Mammary epithelial cell (primary cell): ENCODE results near the gene TMEM154.

ENCODE experiments used
- EZH2 ChIP-seq: IDR thresholded peaks from 2 replicates; pipeline ENCODE4 v1.6.1; 2012; ENCODE audit warnings: low read length, inconsistent platforms, borderline replicate concordance
- TF ChIP-seq, protein P1 (sequence below), 2 donors: IDR thresholded peaks in 1 of 2; conservative IDR thresholded peaks in 1 of 2; 2 replicates each; pipeline ENCODE4 v1.5.1; 2011 to 2012; ENCODE audit warnings: inconsistent platforms in 2 of 2, low read length in 2 of 2, mild to moderate bottlenecking in 2 of 2, control low read depth in 1 of 2, low read depth in 1 of 2; ENCODE audit not compliant: insufficient read depth in 1 of 2; ENCODE audit errors: extremely low read depth in 1 of 2

DNA sequence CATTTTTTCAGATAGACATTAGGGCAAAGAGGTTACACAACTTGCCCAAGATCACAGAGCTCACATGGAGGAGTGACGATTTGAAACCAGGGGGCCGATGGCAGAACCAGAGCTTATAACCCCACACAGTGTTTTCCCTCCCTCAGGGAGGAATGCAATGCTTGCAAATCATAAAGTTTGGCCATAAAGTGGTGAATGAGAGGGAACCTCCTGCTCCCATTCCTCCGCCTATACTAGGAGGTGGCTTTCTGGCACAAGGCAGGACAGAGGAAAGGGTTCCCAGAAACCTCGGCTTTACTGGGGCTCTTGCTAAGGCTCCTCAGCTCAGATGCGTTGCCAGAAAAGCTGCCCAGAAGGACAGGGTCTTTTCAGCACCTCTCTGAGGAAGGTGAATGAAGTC, 19.3 kb downstream of the TMEM154 start:
- no peak for TF ChIP-seq EZH2
- TF ChIP-seq, protein P1, sequence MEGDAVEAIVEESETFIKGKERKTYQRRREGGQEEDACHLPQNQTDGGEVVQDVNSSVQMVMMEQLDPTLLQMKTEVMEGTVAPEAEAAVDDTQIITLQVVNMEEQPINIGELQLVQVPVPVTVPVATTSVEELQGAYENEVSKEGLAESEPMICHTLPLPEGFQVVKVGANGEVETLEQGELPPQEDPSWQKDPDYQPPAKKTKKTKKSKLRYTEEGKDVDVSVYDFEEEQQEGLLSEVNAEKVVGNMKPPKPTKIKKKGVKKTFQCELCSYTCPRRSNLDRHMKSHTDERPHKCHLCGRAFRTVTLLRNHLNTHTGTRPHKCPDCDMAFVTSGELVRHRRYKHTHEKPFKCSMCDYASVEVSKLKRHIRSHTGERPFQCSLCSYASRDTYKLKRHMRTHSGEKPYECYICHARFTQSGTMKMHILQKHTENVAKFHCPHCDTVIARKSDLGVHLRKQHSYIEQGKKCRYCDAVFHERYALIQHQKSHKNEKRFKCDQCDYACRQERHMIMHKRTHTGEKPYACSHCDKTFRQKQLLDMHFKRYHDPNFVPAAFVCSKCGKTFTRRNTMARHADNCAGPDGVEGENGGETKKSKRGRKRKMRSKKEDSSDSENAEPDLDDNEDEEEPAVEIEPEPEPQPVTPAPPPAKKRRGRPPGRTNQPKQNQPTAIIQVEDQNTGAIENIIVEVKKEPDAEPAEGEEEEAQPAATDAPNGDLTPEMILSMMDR (conservative IDR thresholded peaks at IDR 0.05 in 1 of 2, IDR thresholded peaks at IDR 0.05 in 1 of 2; ENCODE audit: extremely low read depth in 1 of 2, insufficient read depth in 1 of 2, low read depth in 1 of 2, low read length in 2 of 2): no peak
